Myocyte (in vitro differentiated cells): ENCODE results near the gene DIS3L2. TPM values are rescaled to one million over a fixed set of nuclear protein-coding genes. Genes with fewer than 3 reads are reported as not detected.
"Not testable (repeated sequence)": the region's sequence is repeated elsewhere in the genome, so short reads cannot be mapped to it uniquely, and the experiment has no call there.

Source experiments
- DNase-seq: peaks from one replicate; pipeline ENCODE4 v3.0.0-alpha.2; 2012; ENCODE audit warnings: low read depth
- total RNA-seq: library from RNA; depleted of rRNA; stranded (reverse); fragments of >200 nt; gene quantifications from 2 replicates; pipeline ENCODE4 v1.2.3, GENCODE V29; 2014

The DIS3L2 gene
- total RNA-seq, 1 donor from 2014 or later: 20.5 TPM

DNA sequence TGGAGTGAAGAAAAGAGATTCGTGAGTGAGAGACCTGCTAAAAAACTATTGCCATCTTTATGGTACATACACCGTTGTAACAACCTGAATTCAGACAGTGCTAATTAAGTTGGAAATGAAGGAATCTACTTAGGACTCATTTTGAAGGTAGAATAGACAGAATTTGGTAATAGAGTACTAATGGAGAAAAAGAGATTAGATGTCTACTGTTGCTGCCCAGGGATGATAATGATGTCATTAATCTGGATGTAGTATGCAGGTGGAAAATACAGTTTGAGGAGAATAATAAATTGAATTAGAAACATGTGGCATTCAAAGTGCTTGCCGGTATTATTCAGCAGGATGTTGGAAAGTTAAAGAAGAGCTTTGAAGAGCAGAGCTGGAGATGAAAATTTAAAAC, 44.7 kb downstream of the DIS3L2 start:
- no peak for DNase-seq

DNA sequence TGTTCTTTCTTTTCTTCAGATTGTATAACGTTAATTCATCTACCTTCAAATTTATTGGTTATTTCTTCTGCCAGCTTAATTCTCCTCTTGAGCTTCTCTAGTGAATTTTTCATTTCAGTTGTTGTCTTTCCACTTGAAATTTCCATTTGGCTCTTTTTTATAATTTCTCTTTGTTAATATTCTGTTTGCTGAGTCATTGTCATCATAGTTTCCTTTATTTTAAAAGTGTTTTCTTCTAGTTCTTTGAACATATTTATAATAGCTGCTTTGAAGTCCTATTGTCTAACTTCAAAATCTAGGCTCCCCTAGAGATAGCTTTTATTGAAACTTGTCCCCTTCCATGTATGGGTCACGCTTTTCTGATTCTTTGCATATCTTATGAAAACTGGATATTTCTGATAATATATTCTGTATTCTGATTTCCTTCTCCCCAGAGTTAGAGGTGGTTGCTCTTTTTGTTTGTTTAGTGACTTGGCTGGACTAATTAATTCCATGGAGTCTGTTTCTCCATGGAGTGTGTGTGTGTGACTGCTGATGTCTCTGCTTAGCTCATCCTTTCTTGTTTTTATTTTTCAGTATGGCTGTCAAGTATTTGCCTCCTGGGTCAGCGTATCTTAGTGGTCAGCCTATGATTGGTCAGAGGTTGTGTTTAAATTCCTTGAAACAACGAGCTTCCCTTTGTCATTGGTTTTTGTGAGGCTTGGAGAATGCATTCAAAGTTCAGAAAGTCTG, 47.6 kb downstream of the DIS3L2 start:
- no peak for DNase-seq

GRCh38 chr2:232009639-232010274, 48.2 kb downstream of the DIS3L2 start:
- no peak for DNase-seq

- DNase-seq: peak; percentile 92
Measured at GRCh38 chr2:232013701-232014353, 52.3 kb downstream of the DIS3L2 start.

- no peak for DNase-seq
Measured at GRCh38 chr2:232014681-232015080, 53.2 kb downstream of the DIS3L2 start.

DNA sequence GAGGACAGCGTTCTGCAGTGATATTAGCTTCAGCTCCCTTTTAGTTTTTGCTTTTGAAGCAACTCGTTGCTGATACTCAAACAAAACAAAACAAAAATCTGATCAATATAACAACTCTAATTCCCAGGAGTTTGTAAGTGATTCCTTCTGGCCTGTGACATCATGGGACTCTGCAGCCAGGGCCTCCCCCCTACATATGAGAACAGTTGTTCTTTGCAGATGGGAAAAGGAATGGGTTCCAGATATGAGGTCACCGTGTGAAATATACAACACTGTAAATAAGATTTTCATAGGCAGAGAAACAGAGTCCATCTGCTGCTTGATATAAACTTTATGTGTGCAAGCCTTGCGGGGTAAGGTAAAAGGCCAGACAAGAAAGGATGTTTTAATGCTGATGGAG, 56.7 kb downstream of the DIS3L2 start:
- DNase-seq: peak; percentile 24

DNA sequence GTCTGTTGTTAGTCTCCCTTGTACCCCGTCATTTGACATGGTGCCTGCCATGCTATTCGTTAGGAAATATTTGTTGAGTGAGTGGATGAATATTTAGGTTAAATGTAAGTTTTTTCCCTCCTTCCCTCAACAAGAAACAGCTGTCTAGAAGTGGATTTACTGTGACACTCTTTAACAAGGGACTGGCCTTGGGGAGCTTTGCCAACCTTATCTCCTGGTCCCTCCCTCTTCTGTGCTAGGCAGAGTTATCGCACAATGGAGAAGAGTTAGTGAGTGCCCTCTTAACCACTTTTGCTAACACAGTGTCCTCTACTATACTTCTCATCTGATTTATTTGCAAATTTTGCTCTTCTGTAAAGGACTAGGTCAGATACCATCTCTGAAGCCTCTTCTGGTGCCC, 61.2 kb downstream of the DIS3L2 start:
- DNase-seq: no peak

DNA sequence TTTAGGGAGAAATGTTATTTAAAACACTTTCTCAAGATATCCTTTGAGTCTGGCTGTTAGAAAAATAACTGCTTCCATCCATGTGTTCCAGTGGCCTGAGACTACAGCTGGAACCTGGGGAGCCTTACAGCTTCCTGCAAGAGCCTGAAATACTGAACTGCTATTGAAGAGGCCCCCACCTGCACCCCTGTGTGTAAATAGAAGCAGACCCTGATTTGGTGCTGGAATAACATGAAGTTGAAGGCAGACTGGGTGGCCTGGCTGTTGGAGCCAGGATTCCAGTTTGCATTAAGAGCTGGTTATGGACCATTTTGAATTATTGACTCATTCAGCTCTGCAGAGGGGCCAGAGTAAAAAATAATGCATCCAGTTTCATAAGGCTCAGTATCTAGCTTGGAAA, 61.9 kb downstream of the DIS3L2 start:
- DNase-seq: no peak

- peak; percentile 18 for DNase-seq
Measured at GRCh38 chr2:232024457-232024856, 62.9 kb downstream of the DIS3L2 start.

DNA sequence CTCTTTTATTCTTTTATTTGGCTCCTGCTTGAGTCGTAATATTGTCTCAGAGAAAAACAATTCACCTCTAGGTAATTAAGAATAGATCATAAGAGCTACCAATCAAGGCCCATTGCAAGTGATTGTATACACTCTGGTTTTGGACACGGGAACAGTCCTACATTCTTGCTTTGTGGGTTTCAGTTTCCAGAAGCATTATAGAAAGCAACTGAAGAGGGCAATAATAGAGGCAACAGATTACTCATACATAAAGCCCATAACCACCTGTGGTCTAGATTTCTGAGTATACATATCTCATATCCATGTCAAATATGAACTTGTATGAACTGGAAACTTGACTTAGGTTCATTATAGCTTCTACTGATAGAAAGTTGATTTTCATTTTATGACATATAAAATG, 65.4 kb downstream of the DIS3L2 start:
- no peak for DNase-seq

DNA sequence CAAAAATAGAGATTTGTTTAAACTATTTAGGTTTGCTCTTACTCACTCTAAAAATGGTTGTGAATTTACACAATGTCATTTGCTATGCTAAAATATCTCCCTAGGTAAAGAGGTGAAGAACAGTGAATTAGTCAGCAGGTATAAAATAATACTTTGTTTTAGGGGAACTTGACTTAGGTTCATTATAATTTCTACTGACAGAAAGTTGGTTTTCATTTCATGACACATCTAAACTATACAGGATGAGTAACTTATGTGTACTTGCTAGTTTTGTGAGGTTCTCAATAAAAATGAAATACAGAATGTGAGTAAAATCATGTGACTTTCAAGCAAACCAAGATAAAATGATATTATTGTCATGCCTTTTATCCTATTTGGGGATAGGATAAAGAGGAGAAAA, 66.0 kb downstream of the DIS3L2 start:
- no peak for DNase-seq

DNA sequence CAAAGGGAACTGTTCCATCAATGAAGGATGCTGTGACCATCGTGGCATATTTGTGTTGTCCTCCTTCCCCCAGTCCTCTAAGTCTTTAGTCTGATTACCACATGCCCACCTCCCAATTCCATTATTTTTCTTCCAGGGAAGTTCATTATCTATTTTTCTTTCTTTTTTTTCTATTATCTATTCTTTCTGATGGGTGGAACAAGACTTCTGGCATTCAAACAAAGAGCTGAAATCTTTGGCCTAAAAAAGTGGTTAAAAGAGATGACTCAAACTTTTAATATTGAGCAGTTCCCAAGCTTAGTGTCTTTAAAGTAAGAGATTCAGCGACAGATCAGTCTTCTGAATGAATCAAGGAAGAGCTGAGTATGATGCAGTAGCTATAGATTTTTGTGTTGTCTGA, 66.6 kb downstream of the DIS3L2 start:
- DNase-seq: no peak

DNA sequence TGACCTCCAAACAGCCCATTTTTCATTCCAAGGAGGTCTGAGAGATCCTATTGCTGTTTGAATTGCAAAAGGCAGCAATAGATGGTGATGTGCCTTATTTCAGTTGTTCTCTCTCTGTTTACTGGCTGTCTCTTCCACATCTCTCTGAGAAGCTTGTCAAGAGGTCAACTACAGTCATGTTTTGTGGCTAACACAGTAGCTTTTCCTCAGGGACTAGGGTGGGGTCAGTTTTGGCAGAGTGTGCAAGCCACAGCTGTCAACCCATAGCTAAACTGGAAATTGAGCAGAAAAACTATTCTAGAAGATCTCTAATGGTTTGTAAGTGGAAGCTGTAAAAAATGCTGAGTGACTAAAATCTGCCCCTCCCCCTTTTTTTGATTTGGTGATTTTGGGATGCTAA, 67.1 kb downstream of the DIS3L2 start:
- peak; percentile 81 for DNase-seq

- no peak for DNase-seq
Measured at GRCh38 chr2:232029346-232029745, 67.8 kb downstream of the DIS3L2 start.

DNA sequence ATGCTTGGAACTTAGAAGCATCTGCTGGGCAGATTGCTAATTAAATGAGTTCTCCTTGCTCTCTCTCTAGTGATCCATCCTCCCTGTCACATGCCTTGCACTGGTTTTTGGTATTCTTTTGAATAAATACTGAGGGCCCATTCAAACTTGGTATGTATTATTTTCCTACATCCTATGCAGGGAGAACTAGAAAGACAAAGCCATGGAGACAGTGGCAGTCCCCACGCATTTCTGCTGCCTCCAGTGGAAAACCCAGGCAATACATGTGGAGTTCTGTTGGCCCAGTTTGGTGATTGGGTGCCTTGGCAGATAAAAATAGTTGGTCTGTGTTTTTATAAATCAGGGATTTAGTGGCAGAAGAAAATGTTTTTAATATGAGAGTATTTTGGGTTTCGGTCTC, 68.7 kb downstream of the DIS3L2 start:
- DNase-seq: no peak

- DNase-seq: not testable (repeated sequence)
Measured at GRCh38 chr2:232035292-232035691, 73.8 kb downstream of the DIS3L2 start.

DNA sequence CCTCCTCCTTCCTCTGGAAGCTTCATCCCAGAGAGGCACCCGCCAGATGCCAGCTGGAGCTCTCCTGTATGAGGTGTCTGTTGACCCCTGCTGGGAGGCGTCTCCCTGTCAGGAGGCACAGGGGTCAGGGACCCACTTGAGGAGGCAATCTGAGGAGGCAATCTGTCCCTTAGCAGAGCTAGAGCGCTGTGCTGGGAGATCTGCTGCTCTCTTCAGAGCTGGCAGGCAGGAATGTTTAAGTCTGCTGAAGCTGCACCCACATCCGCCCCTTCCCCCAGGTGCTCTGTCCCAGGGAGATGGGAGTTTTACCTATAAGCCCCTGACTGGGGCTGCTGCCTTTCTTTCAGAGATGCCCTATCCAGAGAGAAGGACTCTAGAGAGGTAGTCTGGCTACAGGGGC, 75.4 kb downstream of the DIS3L2 start:
- DNase-seq: not testable (repeated sequence)

- no peak for DNase-seq
Measured at GRCh38 chr2:232038251-232038880, 76.9 kb downstream of the DIS3L2 start.

DNA sequence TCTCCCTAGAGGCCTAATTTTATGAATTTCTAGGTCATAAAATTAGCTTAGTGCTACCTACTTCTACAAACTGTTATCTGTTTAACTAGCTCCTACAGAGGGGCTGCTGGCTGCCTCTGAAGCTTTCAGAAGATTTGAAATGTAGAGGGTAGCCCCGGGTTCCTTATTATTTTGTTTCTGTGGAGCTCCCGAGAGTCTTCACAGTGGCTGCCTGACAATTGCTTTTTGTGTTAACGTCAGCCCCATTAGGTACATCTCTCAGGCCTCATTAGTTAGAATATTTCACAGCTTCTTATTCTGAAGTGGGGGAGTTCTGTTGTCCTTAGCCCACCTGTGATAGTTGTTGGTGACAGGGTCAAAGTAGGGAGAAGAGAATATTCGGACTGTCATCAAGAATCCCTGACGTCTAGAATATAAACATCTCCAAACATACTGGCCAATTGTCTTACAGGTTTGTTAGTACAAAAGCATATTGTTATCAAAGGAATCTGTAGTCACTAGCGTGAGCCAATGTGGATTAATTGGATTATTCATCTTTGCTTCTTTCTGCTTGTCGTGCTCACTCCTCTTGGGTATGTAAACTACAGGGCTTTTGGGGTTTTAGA, 77.5 kb downstream of the DIS3L2 start:
- DNase-seq: no peak

DNA sequence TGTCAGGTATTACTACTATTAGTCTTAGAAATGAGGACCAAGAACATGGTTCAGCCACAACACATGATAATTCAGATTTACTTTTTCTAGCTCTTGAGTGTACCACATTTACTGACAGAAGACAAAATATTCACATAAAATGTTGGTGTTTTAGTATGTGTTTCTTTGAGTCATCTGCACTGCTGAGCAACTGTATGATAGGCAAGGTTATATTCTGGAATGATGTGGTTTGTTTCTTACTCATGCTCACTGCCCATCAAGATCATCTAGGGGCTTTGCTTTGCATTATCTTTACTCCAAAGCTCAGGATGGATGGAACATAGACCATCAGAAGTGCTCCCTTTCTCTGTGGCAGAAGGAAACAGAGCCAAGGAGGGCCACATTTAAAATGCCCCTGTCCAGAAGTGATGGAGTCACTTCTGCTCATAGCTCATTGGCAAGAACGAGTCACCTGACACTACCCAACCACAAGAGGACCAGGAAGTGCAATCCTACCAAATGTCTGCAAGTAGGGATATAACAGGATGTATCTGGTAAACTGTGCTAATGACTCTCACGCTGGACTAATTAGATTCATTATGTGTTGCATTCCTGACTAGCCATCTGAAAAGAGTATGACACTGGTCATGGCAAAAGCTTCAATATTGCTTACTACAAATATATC, 81.5 kb downstream of the DIS3L2 start:
- no peak for DNase-seq

DNA sequence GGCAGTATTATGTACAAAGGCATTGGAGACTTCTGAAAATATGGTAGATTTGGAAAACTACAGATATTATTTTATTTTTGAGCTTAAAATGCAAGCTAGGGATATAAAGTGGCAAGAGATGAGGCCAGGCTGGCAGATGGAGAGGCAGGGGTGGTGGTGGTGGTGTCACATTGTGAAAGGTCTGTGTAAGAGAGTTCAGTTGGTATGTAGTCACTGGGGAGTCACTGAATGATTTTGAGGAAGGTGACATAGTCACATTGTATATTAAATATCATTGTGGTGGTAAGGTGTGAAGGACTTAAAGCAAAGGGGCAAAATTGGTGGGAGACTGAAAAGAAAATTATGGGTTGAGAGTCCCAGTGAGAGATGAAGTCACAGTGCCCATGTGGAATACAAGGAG, 82.5 kb downstream of the DIS3L2 start:
- DNase-seq: no peak
